WTC11 (cell line): ENCODE results near the gene GPRASP2.

Experiments
- CTCF ChIP-seq: fragments of 200-600 bp; IDR thresholded peaks from 2 replicates; pipeline ENCODE4 v1.8.0; 2022; ENCODE audit warnings: antibody characterized with exemption
- GABPB1 ChIP-seq: sonication (generic); formaldehyde crosslinking; IDR thresholded peaks from 2 replicates; pipeline ENCODE4 v1.8.1; 2023; ENCODE audit warnings: mild to moderate bottlenecking, missing genetic modification reagents
- KAT7 ChIP-seq: sonication (generic); formaldehyde crosslinking; IDR thresholded peaks from 2 replicates; pipeline ENCODE4 v1.8.1; 2023; ENCODE audit warnings: missing genetic modification reagents, mild to moderate bottlenecking, borderline replicate concordance

DNA sequence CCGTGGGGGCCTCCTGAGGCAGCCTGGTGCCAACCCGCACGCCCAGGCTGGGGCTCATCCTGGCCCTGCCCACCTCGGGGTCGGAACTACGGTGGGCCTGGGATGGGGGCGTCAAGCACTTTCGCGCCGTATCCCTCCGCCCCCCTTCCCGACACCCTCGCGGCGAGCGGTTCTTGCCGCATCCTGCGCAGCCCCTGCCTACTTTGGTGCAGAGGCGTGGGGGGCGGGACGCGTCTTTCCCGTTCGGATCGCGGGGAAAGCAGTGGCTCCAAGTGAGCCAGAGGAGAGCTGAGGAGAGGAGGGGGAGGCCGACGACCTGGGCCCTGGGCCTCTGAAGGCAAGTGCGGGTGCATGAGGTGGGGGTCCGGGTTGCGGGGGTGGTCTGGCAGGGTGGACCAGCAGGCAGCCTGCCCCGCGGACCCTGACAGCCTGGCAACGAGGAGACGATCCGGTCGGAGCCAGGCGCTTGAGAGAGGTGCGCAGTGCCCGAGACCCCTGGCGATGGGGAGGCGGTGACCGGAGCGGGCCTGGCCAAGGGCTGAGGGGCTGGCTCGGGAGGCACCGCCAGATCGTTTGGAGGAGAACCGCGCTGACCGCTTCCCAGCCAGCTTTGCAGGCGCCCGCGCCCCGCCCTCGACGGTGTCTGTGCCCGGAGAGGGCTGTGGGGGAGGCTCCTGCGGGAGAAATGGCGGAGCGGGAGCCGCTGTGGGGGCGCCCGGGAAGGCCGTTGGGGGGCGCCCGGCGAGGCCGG lies at the start of gene GPRASP2:
- no peak for TF ChIP-seq CTCF
- no peak for TF ChIP-seq KAT7 (CRISPR knock-in tag)
- TF ChIP-seq GABPB1 = no peak
